ENCODE results near the gene GOLGB1. TPM values are rescaled to one million over a fixed set of nuclear protein-coding genes. Genes with fewer than 3 reads are reported as not detected.

The GOLGB1 gene
- total and polyA plus RNA-seq, 10 of the 15 experiments (the other 5 are each of a cell fraction or from before 2014, with no cell fraction given), result 7.4 to 34.5 (median 21.8) TPM

DNA sequence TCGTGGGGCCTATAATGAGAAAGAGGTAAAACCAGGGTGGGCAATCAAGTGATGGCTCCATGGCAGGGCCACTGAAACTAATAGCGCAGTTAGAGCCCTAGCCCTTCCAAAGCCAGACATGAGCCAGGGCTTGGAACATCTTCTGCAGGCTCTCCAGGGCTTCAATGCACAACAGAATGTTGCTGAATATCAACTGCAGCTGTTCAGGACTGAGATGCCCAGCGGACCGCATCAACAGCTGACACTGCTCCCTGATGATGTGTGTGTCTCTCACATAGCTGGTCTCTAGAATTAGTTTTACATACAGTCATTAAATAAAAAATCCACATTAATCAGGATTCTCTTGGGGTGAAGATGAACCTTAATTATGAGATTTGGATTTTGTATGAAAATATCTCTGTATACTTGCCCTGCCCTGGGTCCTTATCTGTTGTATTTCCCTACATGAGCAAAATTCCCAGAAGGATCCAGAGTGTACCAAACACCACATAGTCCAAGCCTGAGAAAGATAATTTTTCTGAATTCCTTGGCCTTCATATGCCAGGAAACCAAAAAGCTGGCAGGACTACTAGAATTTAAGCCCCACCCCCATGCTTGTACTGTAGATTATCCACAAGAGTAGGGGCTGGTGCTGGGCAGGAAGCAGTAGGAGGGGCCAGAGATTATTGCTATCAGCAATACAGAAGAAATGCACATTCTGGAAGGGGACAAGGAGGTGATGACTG is 7.7 kb upstream of the GOLGB1 start (continued):
- TF ChIP-seq, protein P1, sequence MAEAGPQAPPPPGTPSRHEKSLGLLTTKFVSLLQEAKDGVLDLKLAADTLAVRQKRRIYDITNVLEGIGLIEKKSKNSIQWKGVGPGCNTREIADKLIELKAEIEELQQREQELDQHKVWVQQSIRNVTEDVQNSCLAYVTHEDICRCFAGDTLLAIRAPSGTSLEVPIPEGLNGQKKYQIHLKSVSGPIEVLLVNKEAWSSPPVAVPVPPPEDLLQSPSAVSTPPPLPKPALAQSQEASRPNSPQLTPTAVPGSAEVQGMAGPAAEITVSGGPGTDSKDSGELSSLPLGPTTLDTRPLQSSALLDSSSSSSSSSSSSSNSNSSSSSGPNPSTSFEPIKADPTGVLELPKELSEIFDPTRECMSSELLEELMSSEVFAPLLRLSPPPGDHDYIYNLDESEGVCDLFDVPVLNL (IDR thresholded peaks at IDR 0.05; ENCODE audit: low read depth, low read length), result no peak
- no peak for TF ChIP-seq ATF7 (IDR thresholded peaks at IDR 0.05; ENCODE audit: low read depth)
- TF ChIP-seq, protein P2, sequence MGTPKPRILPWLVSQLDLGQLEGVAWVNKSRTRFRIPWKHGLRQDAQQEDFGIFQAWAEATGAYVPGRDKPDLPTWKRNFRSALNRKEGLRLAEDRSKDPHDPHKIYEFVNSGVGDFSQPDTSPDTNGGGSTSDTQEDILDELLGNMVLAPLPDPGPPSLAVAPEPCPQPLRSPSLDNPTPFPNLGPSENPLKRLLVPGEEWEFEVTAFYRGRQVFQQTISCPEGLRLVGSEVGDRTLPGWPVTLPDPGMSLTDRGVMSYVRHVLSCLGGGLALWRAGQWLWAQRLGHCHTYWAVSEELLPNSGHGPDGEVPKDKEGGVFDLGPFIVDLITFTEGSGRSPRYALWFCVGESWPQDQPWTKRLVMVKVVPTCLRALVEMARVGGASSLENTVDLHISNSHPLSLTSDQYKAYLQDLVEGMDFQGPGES (IDR thresholded peaks at IDR 0.05), result no peak

- POLR2A ChIA-PET, result interaction anchor here (0.7 kb wide), 1 partner anchor 204 kb away, joined by 3 read pairs; no protein-coding TSS in a partner anchor
- Histone ChIP-seq H3K9ac (ENCODE audit: control insufficient read depth, insufficient read depth, low read length) (no peak overlapping the region), H3K79me2 (ENCODE audit: control insufficient read depth, insufficient read depth, low read length) (peaks cover 21% of the 10 kb centered on the region), H3K4me2 (ENCODE audit: control insufficient read depth, insufficient read depth) (no peak overlapping the region), H3K4me1 (ENCODE audit: control insufficient read depth, insufficient read depth, low read length) (no peaks in the 10 kb centered on the region), H3K27me3 (replicated peaks in 1 of 2; ENCODE audit: control insufficient read depth in 2 of 2, insufficient read depth in 2 of 2, low read length in 1 of 2) (no peaks in the 10 kb centered on the region; a peak in 1 of 4 replicates), H3K4me3 (no peak overlapping the region), H3K27ac (ENCODE audit: control insufficient read depth, insufficient read depth) (no peak overlapping the region), H3K9me3 (replicated peaks; ENCODE audit: control insufficient read depth, insufficient read depth, low read length) (no peaks in the 10 kb centered on the region), H4K20me1 (ENCODE audit: control insufficient read depth, insufficient read depth) (no peaks in the 10 kb centered on the region), H3K36me3 (ENCODE audit: control insufficient read depth in 2 of 2, insufficient read depth in 2 of 2, low read length in 1 of 2) (no peaks in the 10 kb centered on the region), H2AFZ (ENCODE audit: control insufficient read depth, low read depth, low read length) (no peak overlapping the region)
- no peak for TF ChIP-seq HCFC1 (IDR thresholded peaks at IDR 0.05; ENCODE audit: low read length)
- SMC1A ChIA-PET (ENCODE audit: uncharacterized antibody, unreplicated experiment), result interaction anchor here (1.3 kb wide), 1 partner anchor 56 kb away, joined by 4 read pairs; no protein-coding TSS in a partner anchor
- CTCF ChIA-PET, result no interaction called here
- in situ Hi-C loops (cut with MboI), result no loop called here
- no TSS peak for BruUV-seq (replicated peaks)
- no peak for FAIRE-seq
- RAD21 ChIA-PET (ENCODE audit: unreplicated experiment), result no interaction called here
- WGBS (ENCODE audit: insufficient coverage, insufficient replicate concordance, low lambda C conversion rate, missing lambda C conversion rate), result 67% methylated on average over 1 of the region's 1 CpG
- no peak for DNase-seq (ENCODE audit: low read depth, low spot score)
- intact Hi-C loops (cut with micrococcal nuclease; ENCODE audit: unreplicated experiment), result no loop called here
- no peak for ATAC-seq
Measured at GRCh38 chr3:121752772-121753171, 3.2 kb upstream of the GOLGB1 start.

All from GM12878 (cell line).